SKM-1 (cell line): ENCODE data around the gene TAF11.
"Not testable (repeated sequence)": the region's sequence is repeated elsewhere in the genome, so short reads cannot be mapped to it uniquely, and the experiment has no call there.

Source experiments
- DNase-seq: peaks from one replicate; lab custom pipeline; 2025; ENCODE audit not compliant: unreplicated experiment; lab: John Stamatoyannopoulos, UW

The TAF11 gene

GRCh38 chr6:34887753-34888513 is at the start of gene TAF11:
TAF11 (minus strand) TSS chr6:34888042; CDS start chr6:34887957, 85 bp downstream.
- DNase-seq, result peak; percentile 85

- no peak for DNase-seq
Measured at GRCh38 chr6:34934516-34934915, 46.7 kb upstream of the TAF11 start.

GRCh38 chr6:34932202-34932601 is 44.4 kb upstream of the TAF11 start:
- not testable (repeated sequence) for DNase-seq

- no peak for DNase-seq
Measured at GRCh38 chr6:34930221-34930620, 42.4 kb upstream of the TAF11 start.

- no peak for DNase-seq
Measured at GRCh38 chr6:34929241-34929978, 41.6 kb upstream of the TAF11 start.

- no peak for DNase-seq
Measured at GRCh38 chr6:34928695-34929094, 40.9 kb upstream of the TAF11 start.

GRCh38 chr6:34928220-34928619 is 40.4 kb upstream of the TAF11 start:
- DNase-seq, result no peak

- DNase-seq, result no peak
Measured at GRCh38 chr6:34926655-34927054, 38.8 kb upstream of the TAF11 start.

GRCh38 chr6:34924831-34925625 is 37.2 kb upstream of the TAF11 start:
- no peak for DNase-seq

GRCh38 chr6:34922177-34922663 is 34.4 kb upstream of the TAF11 start:
- DNase-seq, result no peak

GRCh38 chr6:34920097-34920496 is 32.3 kb upstream of the TAF11 start:
- no peak for DNase-seq

GRCh38 chr6:34919651-34920050 is 31.8 kb upstream of the TAF11 start:
- DNase-seq, result no peak

GRCh38 chr6:34917626-34918285 is 29.9 kb upstream of the TAF11 start:
- DNase-seq, result no peak

- DNase-seq, result no peak
Measured at GRCh38 chr6:34916348-34916967, 28.6 kb upstream of the TAF11 start.

GRCh38 chr6:34914358-34914757 is 26.5 kb upstream of the TAF11 start:
- DNase-seq, result no peak

GRCh38 chr6:34912715-34913464 is 25.0 kb upstream of the TAF11 start:
- DNase-seq, result no peak

GRCh38 chr6:34911822-34912221 is 24.0 kb upstream of the TAF11 start:
- no peak for DNase-seq

GRCh38 chr6:34909320-34909883 is 21.6 kb upstream of the TAF11 start:
- DNase-seq, result no peak

- no peak for DNase-seq
Measured at GRCh38 chr6:34908194-34908593, 20.4 kb upstream of the TAF11 start.
